ENCODE data around the gene GNAO1. TPM values are rescaled to one million over a fixed set of nuclear protein-coding genes. Genes with fewer than 3 reads are reported as not detected.

The GNAO1 gene
- total RNA-seq, 1 experiment from 2014 or later, result 0.68 TPM

- DNase-seq (ENCODE audit: low spot score), result peak; percentile 70
Observed at GRCh38 chr16:56241596-56241995, 50.3 kb downstream of the GNAO1 start.

GRCh38 chr16:56242740-56243139 is 51.5 kb downstream of the GNAO1 start:
- no peak for DNase-seq (ENCODE audit: low spot score)

GRCh38 chr16:56244612-56245011 is 53.3 kb downstream of the GNAO1 start:
- DNase-seq (ENCODE audit: low spot score), result no peak

- peak; percentile 47 for DNase-seq (ENCODE audit: low spot score)
Observed at GRCh38 chr16:56245197-56245596, 53.9 kb downstream of the GNAO1 start.

GRCh38 chr16:56246051-56246817 is 54.9 kb downstream of the GNAO1 start:
- DNase-seq (ENCODE audit: low spot score), result peak; percentile 64

- DNase-seq (ENCODE audit: low spot score), result no peak
Observed at GRCh38 chr16:56247018-56247417, 55.7 kb downstream of the GNAO1 start.

- no peak for DNase-seq (ENCODE audit: low spot score)
Observed at GRCh38 chr16:56247808-56248207, 56.5 kb downstream of the GNAO1 start.

GRCh38 chr16:56252835-56253234 is 61.5 kb downstream of the GNAO1 start:
- DNase-seq (ENCODE audit: low spot score), result no peak

- no peak for DNase-seq (ENCODE audit: low spot score)
Observed at GRCh38 chr16:56255904-56256303, 64.6 kb downstream of the GNAO1 start.

GRCh38 chr16:56257239-56257638 is 66.0 kb downstream of the GNAO1 start:
- peak; percentile 83 for DNase-seq (ENCODE audit: low spot score)

GRCh38 chr16:56257666-56258342 is 66.5 kb downstream of the GNAO1 start:
- no peak for DNase-seq (ENCODE audit: low spot score)

GRCh38 chr16:56258508-56259424 is 67.5 kb downstream of the GNAO1 start:
- no peak for DNase-seq (ENCODE audit: low spot score)

GRCh38 chr16:56259425-56259779 is 68.1 kb downstream of the GNAO1 start:
- DNase-seq (ENCODE audit: low spot score), result no peak

GRCh38 chr16:56260378-56261160 is 69.3 kb downstream of the GNAO1 start:
- no peak for DNase-seq (ENCODE audit: low spot score)

GRCh38 chr16:56261656-56262055 is 70.4 kb downstream of the GNAO1 start:
- DNase-seq (ENCODE audit: low spot score), result no peak

GRCh38 chr16:56262148-56262547 is 70.9 kb downstream of the GNAO1 start:
- DNase-seq (ENCODE audit: low spot score), result no peak

GRCh38 chr16:56262551-56263245 is 71.4 kb downstream of the GNAO1 start:
- DNase-seq (ENCODE audit: low spot score), result no peak

- DNase-seq (ENCODE audit: low spot score), result no peak
Observed at GRCh38 chr16:56263711-56264608, 72.7 kb downstream of the GNAO1 start.

GRCh38 chr16:56264609-56264972 is 73.3 kb downstream of the GNAO1 start:
- no peak for DNase-seq (ENCODE audit: low spot score)

- no peak for DNase-seq (ENCODE audit: low spot score)
Observed at GRCh38 chr16:56265184-56265583, 73.9 kb downstream of the GNAO1 start.
